Caco-2 (cell line): ENCODE data around the gene REC114. TPM values are rescaled to one million over a fixed set of nuclear protein-coding genes. Genes with fewer than 3 reads are reported as not detected.

Experiments
- BruUV-seq: library from RNA; stranded (reverse); fragments of 400-500 nt; replicated peaks from 2 replicates; lab custom pipeline; 2021; lab: Mats Ljungman, UMichigan
- CTCF ChIA-PET: fragments of 300-600 bp; sonication (Branson Sonifier 250); formaldehyde crosslinking; loops from one replicate; lab custom pipeline; 2022; ENCODE audit warnings: antibody characterized with exemption; lab: Charles Lee
- POLR2A ChIA-PET: fragments of 300-600 bp; sonication (Branson Sonifier 250); formaldehyde crosslinking; loops from one replicate; lab custom pipeline; 2022; ENCODE audit warnings: antibody characterized with exemption; lab: Charles Lee
- DNase-seq, 2 experiments: peaks; one replicate each; pipeline versions ENCODE4 v3.0.0 to v3.0.0-alpha.2; 2020 to 2022
- H3K27me3 ChIP-seq: replicated peaks from 2 replicates; pipeline ENCODE4 v1.6.0; 2011; ENCODE audit warnings: low read length; ENCODE audit not compliant: control insufficient read depth, insufficient read depth
- H3K36me3 ChIP-seq: 2 replicates; pipeline ENCODE4 v1.5.1; 2011; ENCODE audit warnings: low read length; ENCODE audit not compliant: control insufficient read depth, insufficient read depth
- H3K4me1 ChIP-seq: fragments of 250-450 bp; sonication (Bioruptor Pico); 2 replicates; pipeline ENCODE4 v1.5.1; 2020; ENCODE audit warnings: mild to moderate bottlenecking
- H3K4me3 ChIP-seq: 2 replicates; pipeline ENCODE4 v1.5.1; 2011; ENCODE audit warnings: low read depth, mild to moderate bottlenecking, control low read depth, low read length
- H3K9me3 ChIP-seq: fragments of 250-450 bp; sonication (Bioruptor Pico); 2 replicates; pipeline ENCODE4 v1.5.1; 2020; ENCODE audit warnings: mild to moderate bottlenecking, moderate library complexity
- H3K27ac Mint-ChIP-seq: one replicate; pipeline ENCODE4 v1.8.0; 2022; ENCODE audit warnings: mixed read lengths; ENCODE audit not compliant: unreplicated experiment
- H3K27me3 Mint-ChIP-seq: one replicate; pipeline ENCODE4 v1.8.0; 2022; ENCODE audit warnings: mixed read lengths; ENCODE audit not compliant: insufficient read depth, unreplicated experiment
- H3K36me3 Mint-ChIP-seq: one replicate; pipeline ENCODE4 v1.8.0; 2022; ENCODE audit warnings: mild to moderate bottlenecking, mixed read lengths; ENCODE audit not compliant: insufficient read depth, unreplicated experiment
- H3K4me1 Mint-ChIP-seq: one replicate; pipeline ENCODE4 v1.8.0; 2022; ENCODE audit warnings: low read depth, mixed read lengths; ENCODE audit not compliant: unreplicated experiment
- H3K4me3 Mint-ChIP-seq: one replicate; pipeline ENCODE4 v1.8.0; 2022; ENCODE audit warnings: mild to moderate bottlenecking, moderate library complexity, mixed read lengths; ENCODE audit not compliant: unreplicated experiment
- H3K9me3 Mint-ChIP-seq: one replicate; pipeline ENCODE4 v1.8.0; 2022; ENCODE audit warnings: mixed read lengths; ENCODE audit not compliant: unreplicated experiment
- intact Hi-C: fragments of 100-400 bp; cut with micrococcal nuclease; formaldehyde crosslinking; loops from one replicate; pipeline ENCODE4 v1.10.0; 2022; ENCODE audit not compliant: unreplicated experiment
- total RNA-seq: library from RNA; stranded (reverse); gene quantifications from 2 replicates; pipeline ENCODE4 v1.2.3, GENCODE V29; 2022
- TF ChIP-seq, protein P1 (sequence below), 2 experiments: fragments of 200-600 bp in 1 of 2; IDR thresholded peaks; 1 replicate in 1 of 2; 2 replicates in 1 of 2; pipeline versions ENCODE4 v1.5.1 to v1.8.0; 2011 to 2022; ENCODE audit warnings: antibody characterized with exemption in 1 of 2, control low read depth in 1 of 2, inconsistent platforms in 1 of 2, low read depth in 1 of 2, low read length in 1 of 2, mild to moderate bottlenecking in 1 of 2, moderate library complexity in 1 of 2; ENCODE audit not compliant: insufficient read depth in 1 of 2, severe bottlenecking in 1 of 2, unreplicated experiment in 1 of 2

The REC114 gene
- total RNA-seq, 1 experiment from 2014 or later, result not detected

DNA sequence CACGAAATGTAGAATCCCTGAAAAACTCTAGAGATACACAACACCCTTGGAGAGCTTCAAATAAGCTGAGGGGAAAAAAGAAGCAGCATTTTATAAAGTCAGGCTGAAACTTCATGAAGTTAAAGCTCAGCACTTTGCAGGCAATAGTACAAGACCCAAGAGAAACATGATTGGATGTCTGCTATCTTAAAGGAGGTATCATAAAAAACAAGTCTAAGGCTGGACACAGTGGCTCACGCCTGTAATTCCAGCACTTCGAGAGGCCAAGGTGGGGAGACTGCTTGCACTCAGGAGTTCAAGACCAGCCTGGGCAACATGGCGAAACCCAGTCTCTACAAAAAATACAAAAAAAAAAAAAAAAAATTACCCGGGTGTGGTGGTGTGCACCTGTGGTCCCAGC is 147.3 kb downstream of the REC114 start:
- DNase-seq, result no peak
- no peak overlapping the region for H3K4me3 Mint-ChIP-seq
- BruUV-seq, result no TSS peak
- H3K36me3 ChIP-seq, result peaks cover 2% of the 10 kb centered on the region
- CTCF ChIA-PET, result interaction anchor here (0.6 kb wide), 1 partner anchor 1300 kb away, joined by 3 read pairs; no protein-coding TSS in a partner anchor
- intact Hi-C loops, result no loop called here
- POLR2A ChIA-PET, result no interaction called here
- no peaks in the 10 kb centered on the region for H3K9me3 Mint-ChIP-seq
- no peaks in the 10 kb centered on the region for H3K9me3 ChIP-seq
- TF ChIP-seq, protein P1, sequence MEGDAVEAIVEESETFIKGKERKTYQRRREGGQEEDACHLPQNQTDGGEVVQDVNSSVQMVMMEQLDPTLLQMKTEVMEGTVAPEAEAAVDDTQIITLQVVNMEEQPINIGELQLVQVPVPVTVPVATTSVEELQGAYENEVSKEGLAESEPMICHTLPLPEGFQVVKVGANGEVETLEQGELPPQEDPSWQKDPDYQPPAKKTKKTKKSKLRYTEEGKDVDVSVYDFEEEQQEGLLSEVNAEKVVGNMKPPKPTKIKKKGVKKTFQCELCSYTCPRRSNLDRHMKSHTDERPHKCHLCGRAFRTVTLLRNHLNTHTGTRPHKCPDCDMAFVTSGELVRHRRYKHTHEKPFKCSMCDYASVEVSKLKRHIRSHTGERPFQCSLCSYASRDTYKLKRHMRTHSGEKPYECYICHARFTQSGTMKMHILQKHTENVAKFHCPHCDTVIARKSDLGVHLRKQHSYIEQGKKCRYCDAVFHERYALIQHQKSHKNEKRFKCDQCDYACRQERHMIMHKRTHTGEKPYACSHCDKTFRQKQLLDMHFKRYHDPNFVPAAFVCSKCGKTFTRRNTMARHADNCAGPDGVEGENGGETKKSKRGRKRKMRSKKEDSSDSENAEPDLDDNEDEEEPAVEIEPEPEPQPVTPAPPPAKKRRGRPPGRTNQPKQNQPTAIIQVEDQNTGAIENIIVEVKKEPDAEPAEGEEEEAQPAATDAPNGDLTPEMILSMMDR (IDR thresholded peaks at IDR 0.05; ENCODE audit: insufficient read depth in 1 of 2, low read depth in 1 of 2, low read length in 1 of 2, severe bottlenecking in 1 of 2, unreplicated experiment in 1 of 2), result no peak
- no peak overlapping the region for H3K4me3 ChIP-seq
- H3K27ac Mint-ChIP-seq, result no peak overlapping the region
- H3K4me1 Mint-ChIP-seq, result peaks cover 5% of the 10 kb centered on the region
- H3K27me3 ChIP-seq, result no peaks in the 10 kb centered on the region
- H3K36me3 Mint-ChIP-seq, result peaks cover 39% of the 10 kb centered on the region
- no peaks in the 10 kb centered on the region for H3K27me3 Mint-ChIP-seq
- H3K4me1 ChIP-seq, result no peaks in the 10 kb centered on the region

DNA sequence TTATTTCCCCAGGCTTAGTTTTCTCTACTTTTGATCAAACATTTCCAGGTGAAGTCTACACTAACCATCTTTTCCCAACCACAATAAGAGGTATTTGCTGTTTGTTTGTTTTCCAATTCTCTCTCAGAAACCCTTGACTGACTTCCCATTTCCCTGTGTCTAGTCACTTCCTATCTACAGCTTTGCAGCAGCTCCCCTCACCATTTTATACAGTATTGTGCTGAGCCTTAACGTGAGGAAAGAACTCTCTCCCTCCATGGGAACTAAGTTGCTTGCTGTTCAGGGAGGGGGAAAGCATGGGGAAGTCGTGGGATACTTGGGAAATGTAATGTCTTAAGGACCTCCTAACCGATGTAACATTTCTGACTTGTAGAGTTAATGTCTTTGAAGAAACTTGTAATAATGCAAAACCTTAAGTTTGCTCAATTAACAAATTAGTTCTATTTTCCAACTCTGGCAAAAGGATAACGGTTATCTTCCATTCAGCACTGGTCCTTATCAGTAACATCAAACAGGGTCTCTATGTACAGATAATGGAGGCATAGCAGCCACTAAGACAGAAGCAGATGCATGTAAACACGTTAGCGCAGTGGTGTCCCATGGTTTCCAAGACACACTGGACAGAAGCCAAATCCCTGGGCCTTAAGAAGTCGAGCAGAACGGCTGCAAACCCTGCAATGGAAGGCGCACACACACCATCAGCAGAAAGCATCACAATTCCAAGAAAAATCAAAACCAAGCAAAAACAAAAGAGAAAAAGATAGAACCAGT is 150.5 kb downstream of the REC114 start:
- Histone ChIP-seq H3K27me3 (no peaks in the 10 kb centered on the region), H3K36me3 (peaks cover 2% of the 10 kb centered on the region; the same call in 1 of the 2 replicates), H3K4me1 (no peaks in the 10 kb centered on the region), H3K9me3 (no peaks in the 10 kb centered on the region), H3K4me3 (no peak overlapping the region)
- TF ChIP-seq, protein P1 (IDR thresholded peaks at IDR 0.05; ENCODE audit: insufficient read depth in 1 of 2, low read depth in 1 of 2, low read length in 1 of 2, severe bottlenecking in 1 of 2, unreplicated experiment in 1 of 2), result no peak
- intact Hi-C loops, result no loop called here
- H3K36me3 Mint-ChIP-seq, result peaks cover 25% of the 10 kb centered on the region
- BruUV-seq, result no TSS peak
- peaks cover 11% of the 10 kb centered on the region for H3K4me1 Mint-ChIP-seq
- no peak overlapping the region for H3K27ac Mint-ChIP-seq
- H3K4me3 Mint-ChIP-seq, result no peak overlapping the region
- DNase-seq, result no peak
- CTCF ChIA-PET, result no interaction called here
- POLR2A ChIA-PET, result no interaction called here
- no peaks in the 10 kb centered on the region for H3K27me3 Mint-ChIP-seq
- no peaks in the 10 kb centered on the region for H3K9me3 Mint-ChIP-seq

DNA sequence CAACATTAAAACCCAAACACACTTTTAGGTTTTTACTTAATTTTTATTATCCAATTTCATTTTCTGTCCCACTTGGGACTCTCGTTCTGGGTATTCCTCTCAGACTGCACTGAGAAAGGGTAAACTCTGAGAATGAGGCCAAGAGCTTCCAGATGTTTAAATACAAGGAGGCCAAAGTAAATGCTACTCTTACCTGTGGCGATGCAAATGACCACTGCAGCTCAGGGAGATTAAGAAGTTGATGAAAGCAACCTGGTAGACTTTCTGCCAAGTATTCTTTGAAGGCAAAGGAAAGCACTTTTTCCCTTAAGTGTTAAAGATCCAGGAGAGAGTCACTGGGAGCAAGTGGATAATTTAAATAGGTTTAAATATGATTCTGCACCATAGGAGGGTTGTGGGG is 151.1 kb downstream of the REC114 start:
- Histone ChIP-seq H3K27me3 (no peaks in the 10 kb centered on the region), H3K9me3 (no peaks in the 10 kb centered on the region), H3K36me3 (peaks cover 2% of the 10 kb centered on the region; the same call in 1 of the 2 replicates), H3K4me3 (no peak overlapping the region), H3K4me1 (no peaks in the 10 kb centered on the region)
- H3K4me1 Mint-ChIP-seq, result peaks cover 7% of the 10 kb centered on the region
- H3K27me3 Mint-ChIP-seq, result no peaks in the 10 kb centered on the region
- ChIA-PET POLR2A (no interaction called here), CTCF (no interaction called here)
- H3K27ac Mint-ChIP-seq, result no peak overlapping the region
- TF ChIP-seq, protein P1 (IDR thresholded peaks at IDR 0.05; ENCODE audit: insufficient read depth in 1 of 2, low read depth in 1 of 2, low read length in 1 of 2, severe bottlenecking in 1 of 2, unreplicated experiment in 1 of 2), result no peak
- intact Hi-C loops, result no loop called here
- H3K36me3 Mint-ChIP-seq, result peaks cover 19% of the 10 kb centered on the region
- DNase-seq, result no peak
- BruUV-seq, result no TSS peak
- H3K9me3 Mint-ChIP-seq, result no peaks in the 10 kb centered on the region
- no peak overlapping the region for H3K4me3 Mint-ChIP-seq
